ENCODE measurements around the gene LAIR1. TPM values are rescaled to one million over a fixed set of nuclear protein-coding genes. Genes with fewer than 3 reads are reported as not detected.
"Not testable (repeated sequence)": the region's sequence is repeated elsewhere in the genome, so short reads cannot be mapped to it uniquely, and the experiment has no call there.

LAIR1 gene
- polyA plus RNA-seq, 1 donor from 2014 or later, result 59.1 TPM

GRCh38 chr19:54369082-54369687 lies 4.5 kb upstream of the LAIR1 start:
- H3K4me1 Mint-ChIP-seq, result peaks cover 45 to 49% (median 46%) of the 10 kb centered on the region in 3 donors
- no peaks in the 10 kb centered on the region for H3K9me3 Mint-ChIP-seq

GRCh38 chr19:54366811-54367210 lies 2.1 kb upstream of the LAIR1 start:
- peaks cover 43 to 45% (median 44%) of the 10 kb centered on the region in 3 donors for H3K4me1 Mint-ChIP-seq
- H3K9me3 Mint-ChIP-seq, result no peaks in the 10 kb centered on the region
- H3K27me3 Mint-ChIP-seq, result peaks cover 6% of the 10 kb centered on the region
- H3K36me3 Mint-ChIP-seq, result peaks cover 4% of the 10 kb centered on the region
- peak overlapping the region in 1 of 3 donors; percentile 40 for H3K27ac Mint-ChIP-seq
- peak overlapping the region in 2 of 4 donors; percentile 70 to 82 for H3K4me3 Mint-ChIP-seq

More at GRCh38 chr19:54369082-54369687, 4.5 kb upstream of the LAIR1 start:
- peaks cover 4% of the 10 kb centered on the region for H3K36me3 Mint-ChIP-seq
- H3K27ac Mint-ChIP-seq, result peak overlapping the region in 2 of 3 donors; percentile 51 to 86
- peaks cover 6% of the 10 kb centered on the region for H3K27me3 Mint-ChIP-seq
- H3K4me3 Mint-ChIP-seq, result peak overlapping the region; percentile 87 to 96 (median 90)

GRCh38 chr19:54365798-54366197 lies 1.1 kb upstream of the LAIR1 start:
- not testable (repeated sequence) for H3K27ac Mint-ChIP-seq, H3K9me3 Mint-ChIP-seq, H3K27me3 Mint-ChIP-seq, H3K36me3 Mint-ChIP-seq
- Mint-ChIP-seq H3K4me1 (peaks cover 38 to 47% (median 43%) of the 10 kb centered on the region in 3 donors), H3K4me3 (peak overlapping the region in 3 of 4 donors; percentile 52 to 82 (median 70))

GRCh38 chr19:54361680-54362422 lies 2.9 kb downstream of the LAIR1 start:
- peak overlapping the region; percentile 75 to 92 (median 89) for H3K27ac Mint-ChIP-seq
- H3K4me3 Mint-ChIP-seq, result peak overlapping the region; percentile 70 to 93 (median 87)
- peaks cover 23 to 35% (median 24%) of the 10 kb centered on the region in 3 donors for H3K4me1 Mint-ChIP-seq
- H3K27me3 Mint-ChIP-seq, H3K36me3 Mint-ChIP-seq, H3K9me3 Mint-ChIP-seq: not testable (repeated sequence)

- not testable (repeated sequence) for H3K9me3 Mint-ChIP-seq, H3K36me3 Mint-ChIP-seq, H3K27ac Mint-ChIP-seq, H3K27me3 Mint-ChIP-seq, H3K4me3 Mint-ChIP-seq
- H3K4me1 Mint-ChIP-seq, result peaks cover 15 to 23% (median 16%) of the 10 kb centered on the region in 3 donors
Measured at GRCh38 chr19:54359149-54359820, 5.4 kb downstream of the LAIR1 start.

GRCh38 chr19:54357381-54357780 lies 7.3 kb downstream of the LAIR1 start:
- no peaks in the 10 kb centered on the region for H3K36me3 Mint-ChIP-seq
- H3K4me1 Mint-ChIP-seq, result peaks cover 18 to 26% (median 22%) of the 10 kb centered on the region in 3 donors
- no peaks in the 10 kb centered on the region for H3K27me3 Mint-ChIP-seq
- no peak overlapping the region for H3K4me3 Mint-ChIP-seq
- no peaks in the 10 kb centered on the region for H3K9me3 Mint-ChIP-seq
- no peak overlapping the region for H3K27ac Mint-ChIP-seq

- no peaks in the 10 kb centered on the region for H3K9me3 Mint-ChIP-seq
- peaks cover 21 to 27% (median 23%) of the 10 kb centered on the region in 3 donors for H3K4me1 Mint-ChIP-seq
- no peaks in the 10 kb centered on the region for H3K27me3 Mint-ChIP-seq
- H3K36me3 Mint-ChIP-seq, result no peaks in the 10 kb centered on the region
- H3K27ac Mint-ChIP-seq, result no peak overlapping the region
- no peak overlapping the region for H3K4me3 Mint-ChIP-seq
Measured at GRCh38 chr19:54356444-54357056, 8.2 kb downstream of the LAIR1 start.

- Mint-ChIP-seq H3K9me3 (no peaks in the 10 kb centered on the region), H3K4me3 (no peak overlapping the region), H3K27ac (no peak overlapping the region), H3K4me1 (peaks cover 27 to 29% (median 27%) of the 10 kb centered on the region in 3 donors), H3K27me3 (no peaks in the 10 kb centered on the region), H3K36me3 (no peaks in the 10 kb centered on the region)
Measured at GRCh38 chr19:54355675-54356074, 9.1 kb downstream of the LAIR1 start.

- H3K27me3 Mint-ChIP-seq, result no peaks in the 10 kb centered on the region
- H3K36me3 Mint-ChIP-seq, result no peaks in the 10 kb centered on the region
- H3K27ac Mint-ChIP-seq, result peak overlapping the region in 1 of 3 donors; percentile 18
- H3K9me3 Mint-ChIP-seq, result no peaks in the 10 kb centered on the region
- H3K4me3 Mint-ChIP-seq, result no peak overlapping the region
- H3K4me1 Mint-ChIP-seq, result peaks cover 25 to 32% (median 26%) of the 10 kb centered on the region in 3 donors
Measured at GRCh38 chr19:54354761-54355160, 10.0 kb downstream of the LAIR1 start.

- Mint-ChIP-seq H3K9me3 (peaks cover 0 to 2% (median 0%) of the 10 kb centered on the region in 3 donors), H3K4me3 (peak overlapping the region in 2 of 4 donors; percentile 49 to 50), H3K27ac (peak overlapping the region in 2 of 3 donors; percentile 65 to 85), H3K27me3 (peaks cover 5% of the 10 kb centered on the region), H3K4me1 (peaks cover 30 to 33% (median 32%) of the 10 kb centered on the region in 3 donors), H3K36me3 (no peaks in the 10 kb centered on the region)
Measured at GRCh38 chr19:54352546-54352945, 12.2 kb downstream of the LAIR1 start.

GRCh38 chr19:54352041-54352440 lies 12.7 kb downstream of the LAIR1 start:
- H3K27me3 Mint-ChIP-seq, result peaks cover 5% of the 10 kb centered on the region
- H3K27ac Mint-ChIP-seq, result peak overlapping the region in 1 of 3 donors; percentile 85
- no peaks in the 10 kb centered on the region for H3K36me3 Mint-ChIP-seq
- peak overlapping the region in 2 of 4 donors; percentile 49 to 51 for H3K4me3 Mint-ChIP-seq
- H3K4me1 Mint-ChIP-seq, result peaks cover 35 to 38% (median 37%) of the 10 kb centered on the region in 3 donors
- peaks cover 0 to 2% (median 0%) of the 10 kb centered on the region in 3 donors for H3K9me3 Mint-ChIP-seq

GRCh38 chr19:54351474-54351873 lies 13.3 kb downstream of the LAIR1 start:
- peaks cover 0 to 2% (median 0%) of the 10 kb centered on the region in 3 donors for H3K9me3 Mint-ChIP-seq
- H3K27ac Mint-ChIP-seq, result peak overlapping the region in 1 of 3 donors; percentile 85
- peaks cover 10% of the 10 kb centered on the region for H3K27me3 Mint-ChIP-seq
- peaks cover 40 to 44% (median 41%) of the 10 kb centered on the region in 3 donors for H3K4me1 Mint-ChIP-seq
- H3K4me3 Mint-ChIP-seq, result peak overlapping the region in 1 of 4 donors; percentile 84
- no peaks in the 10 kb centered on the region for H3K36me3 Mint-ChIP-seq

- Mint-ChIP-seq H3K4me1 (peaks cover 35 to 38% (median 36%) of the 10 kb centered on the region in 3 donors), H3K27ac (peak overlapping the region; percentile 59 to 92 (median 70)), H3K4me3 (peak overlapping the region; percentile 38 to 89 (median 80))
Measured at GRCh38 chr19:54345938-54346386, 18.8 kb downstream of the LAIR1 start.

GRCh38 chr19:54343868-54344267 lies 20.9 kb downstream of the LAIR1 start:
- Mint-ChIP-seq H3K9me3 (peaks cover 0 to 2% (median 0%) of the 10 kb centered on the region in 3 donors), H3K36me3 (no peaks in the 10 kb centered on the region), H3K27me3 (peaks cover 10% of the 10 kb centered on the region), H3K4me1 (peaks cover 45 to 53% (median 47%) of the 10 kb centered on the region in 3 donors), H3K27ac (peak overlapping the region; percentile 2 to 72 (median 14)), H3K4me3 (peak overlapping the region in 3 of 4 donors; percentile 19 to 57 (median 31))

More at GRCh38 chr19:54345938-54346386, 18.8 kb downstream of the LAIR1 start:
- peaks cover 0 to 2% (median 0%) of the 10 kb centered on the region in 3 donors for H3K9me3 Mint-ChIP-seq
- peaks cover 10% of the 10 kb centered on the region for H3K27me3 Mint-ChIP-seq
- H3K36me3 Mint-ChIP-seq, result no peaks in the 10 kb centered on the region
